22Rv1 (cell line): Measurements from ENCODE around the gene C5orf47.
A peak's percentile ranks its signal among the peaks of the same experiment; 100 is the strongest.

Source experiments
- H3K27ac ChIP-seq: fragments of 450-650 bp; 2 replicates; pipeline ENCODE4 v1.5.1; 2017
- ZFX ChIP-seq: fragments of 450-650 bp; IDR thresholded peaks from 2 replicates; pipeline ENCODE4 v1.6.1; 2017; ENCODE audit warnings: antibody characterized with exemption, borderline replicate concordance
- TF ChIP-seq, protein P1 (sequence below): fragments of 450-650 bp; IDR thresholded peaks from 2 replicates; pipeline ENCODE4 v1.5.1; 2017; ENCODE audit warnings: mild to moderate bottlenecking

Gene C5orf47

DNA sequence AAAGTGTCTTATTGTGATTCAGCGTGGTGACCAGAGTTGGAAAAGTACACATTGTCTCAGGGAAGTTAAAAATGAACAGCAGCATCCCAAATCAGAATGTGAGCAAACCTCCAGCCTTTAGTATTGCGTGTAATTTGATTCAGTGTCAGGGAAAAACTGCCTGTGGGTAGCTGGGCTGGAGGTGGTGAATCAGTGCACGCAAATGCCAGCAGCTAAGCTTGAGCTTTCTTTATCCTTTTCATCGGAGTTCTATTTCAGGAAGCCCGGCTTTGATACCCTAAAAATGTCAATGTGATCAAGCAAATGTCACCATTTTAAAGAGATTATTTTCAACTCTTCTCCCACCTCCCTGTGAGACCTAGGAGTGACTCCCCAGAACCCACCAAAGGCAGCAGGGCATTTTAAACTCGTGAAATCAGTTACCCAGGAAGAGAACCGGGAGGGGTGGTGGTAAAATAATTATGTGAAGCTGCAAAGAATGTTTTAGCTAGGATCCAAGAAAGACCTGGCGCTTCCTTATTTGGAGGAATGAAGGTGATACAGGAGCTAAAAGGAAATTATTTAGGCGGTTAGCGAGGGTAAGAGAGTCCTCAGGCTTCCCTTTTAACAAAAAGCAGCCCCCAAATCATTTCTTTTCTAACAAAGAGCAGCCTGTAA, 25.7 kb upstream of the C5orf47 start:
- TF ChIP-seq, protein P1, sequence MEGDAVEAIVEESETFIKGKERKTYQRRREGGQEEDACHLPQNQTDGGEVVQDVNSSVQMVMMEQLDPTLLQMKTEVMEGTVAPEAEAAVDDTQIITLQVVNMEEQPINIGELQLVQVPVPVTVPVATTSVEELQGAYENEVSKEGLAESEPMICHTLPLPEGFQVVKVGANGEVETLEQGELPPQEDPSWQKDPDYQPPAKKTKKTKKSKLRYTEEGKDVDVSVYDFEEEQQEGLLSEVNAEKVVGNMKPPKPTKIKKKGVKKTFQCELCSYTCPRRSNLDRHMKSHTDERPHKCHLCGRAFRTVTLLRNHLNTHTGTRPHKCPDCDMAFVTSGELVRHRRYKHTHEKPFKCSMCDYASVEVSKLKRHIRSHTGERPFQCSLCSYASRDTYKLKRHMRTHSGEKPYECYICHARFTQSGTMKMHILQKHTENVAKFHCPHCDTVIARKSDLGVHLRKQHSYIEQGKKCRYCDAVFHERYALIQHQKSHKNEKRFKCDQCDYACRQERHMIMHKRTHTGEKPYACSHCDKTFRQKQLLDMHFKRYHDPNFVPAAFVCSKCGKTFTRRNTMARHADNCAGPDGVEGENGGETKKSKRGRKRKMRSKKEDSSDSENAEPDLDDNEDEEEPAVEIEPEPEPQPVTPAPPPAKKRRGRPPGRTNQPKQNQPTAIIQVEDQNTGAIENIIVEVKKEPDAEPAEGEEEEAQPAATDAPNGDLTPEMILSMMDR: no peak
- no peak for TF ChIP-seq ZFX
- 0 out of 2 replicates have a peak overlapping the region, but pooled peaks have one; percentile 31 for H3K27ac ChIP-seq

DNA sequence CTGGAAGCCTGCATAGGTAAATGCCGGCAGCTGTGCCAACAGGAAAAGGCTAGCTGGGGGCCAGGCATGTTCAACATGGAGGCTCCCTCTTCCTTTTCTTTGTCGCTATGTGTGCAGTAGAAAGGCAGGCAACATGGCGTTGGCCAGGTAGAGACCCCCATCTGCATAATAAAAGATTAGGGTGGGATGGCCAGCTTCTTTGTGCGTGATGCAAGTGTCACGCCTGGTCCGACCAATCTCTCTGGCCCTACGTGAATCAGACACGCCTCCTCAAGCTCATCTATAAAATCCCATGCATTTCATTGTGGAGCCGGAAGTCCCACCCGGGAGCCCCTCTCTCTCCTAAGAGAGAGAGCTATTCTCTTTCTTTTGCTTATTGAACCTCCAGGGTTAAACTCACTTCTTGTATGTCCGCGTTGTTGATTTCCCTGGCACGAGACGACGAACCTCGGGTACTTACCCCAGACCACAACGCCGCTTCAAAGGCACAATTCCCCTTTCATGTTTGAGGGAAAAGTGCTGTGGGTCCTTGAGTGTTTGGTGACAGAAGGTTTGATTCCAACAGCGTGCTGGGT, 25.0 kb upstream of the C5orf47 start:
- 0 out of 2 replicates have a peak overlapping the region, but pooled peaks have one; percentile 31 for H3K27ac ChIP-seq
- TF ChIP-seq, protein P1: no peak
- no peak for TF ChIP-seq ZFX

DNA sequence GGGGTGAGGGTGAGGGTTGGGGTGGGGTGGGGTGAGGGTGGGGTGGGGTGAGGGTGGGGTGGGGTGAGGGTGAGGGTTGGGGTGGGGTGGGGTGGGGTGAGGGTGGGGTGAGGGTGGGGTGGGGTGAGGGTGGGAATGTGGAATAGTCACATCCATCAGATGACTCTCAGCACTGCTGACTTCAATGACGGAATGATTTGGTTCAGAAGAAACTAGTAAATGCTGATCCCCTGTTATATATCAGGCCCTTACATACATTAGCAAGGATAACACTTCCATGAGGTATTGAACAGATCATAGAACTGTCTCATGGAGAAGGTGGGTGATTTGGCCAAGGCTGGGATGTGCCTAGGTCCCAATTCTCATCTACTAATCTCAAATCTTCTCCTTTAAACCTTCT, 24.5 kb upstream of the C5orf47 start:
- H3K27ac ChIP-seq: no peak overlapping the region
- TF ChIP-seq ZFX: no peak
- TF ChIP-seq, protein P1: no peak

DNA sequence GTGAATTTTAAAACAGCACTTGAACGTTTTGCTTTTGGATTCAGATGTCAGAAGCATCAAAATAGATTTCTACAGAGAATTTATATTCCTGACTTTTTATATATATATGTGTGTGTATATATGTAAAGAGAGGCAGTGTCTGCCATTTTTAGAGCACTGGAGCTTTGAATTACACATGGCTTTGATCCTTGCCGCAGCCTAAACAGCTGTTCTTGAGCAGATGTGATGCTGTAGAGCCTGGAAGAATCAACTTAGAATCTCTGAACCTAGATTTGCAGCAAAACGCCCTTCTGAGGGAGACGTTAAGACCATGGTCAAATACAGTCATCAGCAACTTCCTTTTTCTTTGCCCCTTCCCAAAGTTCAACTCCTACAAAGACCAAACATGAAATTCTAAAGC, 21.7 kb upstream of the C5orf47 start:
- H3K27ac ChIP-seq: no peak overlapping the region
- TF ChIP-seq, protein P1: no peak
- TF ChIP-seq ZFX: no peak

DNA sequence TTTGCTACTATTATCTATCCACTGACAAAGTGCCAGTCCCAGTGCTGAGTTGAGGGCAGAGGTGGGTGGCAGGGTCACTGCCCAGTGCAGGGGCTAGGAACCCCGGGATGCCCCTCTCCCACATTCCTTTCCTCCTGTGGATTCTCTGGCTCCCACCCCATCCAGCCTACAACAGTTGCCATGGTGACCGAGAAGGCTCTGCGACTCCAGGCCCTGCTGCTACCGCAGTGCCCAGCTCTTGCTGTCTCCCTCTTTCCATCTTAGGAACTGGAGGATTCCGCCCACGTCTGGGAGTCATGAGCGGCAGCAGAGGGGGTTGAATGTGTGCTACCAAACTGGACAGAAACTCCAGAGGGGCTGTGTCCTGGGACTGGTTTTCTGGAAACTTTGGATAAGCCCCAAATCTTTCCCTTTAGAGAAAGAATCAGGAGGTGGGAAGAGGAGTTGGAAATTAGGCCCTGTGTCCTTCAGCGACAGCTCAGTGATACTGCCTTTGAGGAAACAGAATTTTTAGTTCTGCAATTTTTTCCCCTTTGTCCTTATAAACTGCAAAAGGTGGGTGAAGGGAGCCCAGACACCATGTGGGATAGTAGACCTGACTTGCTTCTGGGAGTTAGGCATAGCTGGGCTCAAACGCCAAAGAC, 20.7 kb upstream of the C5orf47 start:
- H3K27ac ChIP-seq: no peak overlapping the region
- TF ChIP-seq, protein P1: no peak

DNA sequence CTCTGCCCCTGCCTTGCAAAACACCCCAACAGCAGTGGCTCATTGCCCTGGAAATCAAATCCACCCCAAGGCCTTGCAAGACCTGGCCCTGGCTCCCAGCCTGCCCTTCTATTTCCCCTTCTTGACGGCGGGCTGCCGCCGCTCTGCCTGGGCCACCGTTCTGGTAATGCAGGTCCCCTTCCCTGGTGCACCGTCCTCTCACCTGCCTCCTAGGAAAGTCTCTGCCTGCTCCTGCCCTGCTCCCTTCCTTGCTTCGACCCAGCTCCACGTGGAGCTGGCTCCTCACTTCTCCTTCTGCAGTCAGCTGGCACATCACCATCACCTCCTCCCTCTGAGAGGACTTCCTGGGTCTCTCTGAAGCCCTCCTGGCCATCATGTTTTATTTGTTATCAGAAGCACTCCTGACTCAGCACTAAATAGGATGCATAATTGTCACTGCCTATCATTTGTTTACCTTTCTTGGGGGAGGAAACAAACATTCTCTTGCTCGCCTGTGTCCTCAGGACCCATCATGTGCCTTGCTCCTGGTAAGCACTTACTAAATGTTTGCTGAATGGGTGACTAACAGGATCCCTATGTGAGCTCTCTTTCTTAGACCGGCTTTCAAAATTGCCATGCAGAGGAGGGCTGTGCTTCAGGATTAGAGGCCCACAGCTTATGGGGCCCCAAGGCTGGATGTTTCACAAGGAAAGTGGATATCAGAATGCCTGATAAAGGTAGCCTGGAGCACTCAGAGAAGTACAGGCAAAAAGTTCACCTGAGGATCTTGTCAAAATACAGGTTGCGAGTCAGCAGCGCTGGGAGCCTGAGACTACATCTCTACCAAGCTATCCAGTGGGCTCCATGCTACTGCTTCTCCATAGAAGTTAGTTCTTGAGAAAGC, 19.6 kb upstream of the C5orf47 start:
- peak overlapping the region; percentile 47 for H3K27ac ChIP-seq
- TF ChIP-seq ZFX: no peak
- TF ChIP-seq, protein P1: no peak
